Measurements from ENCODE around the gene SRXN1.

DNA sequence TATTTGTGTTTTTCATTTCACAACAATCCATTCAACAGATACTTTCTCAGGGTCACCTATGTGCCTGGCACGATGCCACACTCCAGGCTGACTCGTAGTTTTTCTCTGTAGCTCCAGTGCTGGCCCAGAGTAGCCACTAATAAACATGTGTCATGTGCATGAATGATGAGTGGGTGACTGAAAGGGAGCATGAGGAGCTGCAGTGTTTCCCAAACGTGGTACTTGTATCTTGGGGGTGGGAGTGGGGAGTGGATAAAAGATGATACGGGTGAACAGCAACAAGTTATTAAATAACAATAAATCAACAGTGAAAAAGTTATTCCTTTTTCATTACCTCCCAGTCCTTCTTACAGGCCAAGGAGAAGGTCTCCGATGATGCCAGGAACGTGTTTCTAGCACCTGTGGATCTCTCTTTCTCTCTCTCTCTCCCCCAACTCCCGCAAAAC lies 17.1 kb downstream of the SRXN1 start:
- TF ChIP-seq POLR2AphosphoS5 (IDR thresholded peaks at IDR 0.05; ENCODE audit: borderline replicate concordance, low read depth, low read length): no peak
- TF ChIP-seq EZH2 (IDR thresholded peaks at IDR 0.05): no peak
